IMR-90 (cell line): ENCODE measurements around the gene RAB20. TPM values are rescaled to one million over a fixed set of nuclear protein-coding genes. Genes with fewer than 3 reads are reported as not detected.

Source experiments
- ATAC-seq: fragments of 200-7000 bp; cut with Tn5 transposase; 2 replicates; pipeline ENCODE4 v1.9.1; 2020; ENCODE audit warnings: low read depth, mild to moderate bottlenecking, moderate library complexity
- BruUV-seq: library from RNA; stranded (reverse); fragments of 400-500 nt; replicated peaks from 2 replicates; lab custom pipeline; 2021; lab: Mats Ljungman, UMichigan
- CTCF ChIA-PET: fragments of 300-600 bp; formaldehyde crosslinking; extraction: SDS; loops from one replicate; lab custom pipeline; 2021; ENCODE audit warnings: antibody characterized with exemption; lab: Yijun Ruan, JAX
- POLR2A ChIA-PET: fragments of 300-600 bp; sonication (Branson Sonifier 250); formaldehyde crosslinking; loops from one replicate; lab custom pipeline; 2022; ENCODE audit warnings: antibody characterized with exemption; ENCODE audit not compliant: unreplicated experiment; lab: Charles Lee
- DNase-seq: peaks from one replicate; pipeline ENCODE4 v3.0.0; 2013
- H2AFZ ChIP-seq: replicated peaks from 2 replicates; pipeline ENCODE3; 2013; ENCODE audit warnings: low read length, mild to moderate bottlenecking; ENCODE audit not compliant: poor library complexity
- H2AK5ac ChIP-seq: 2 replicates; pipeline ENCODE4 v1.6.1; 2013; ENCODE audit warnings: low read depth, low read length, inconsistent platforms
- H2AK9ac ChIP-seq: replicated peaks from 2 replicates; pipeline ENCODE3; 2013; ENCODE audit warnings: mild to moderate bottlenecking, low read depth, low read length, moderate library complexity; ENCODE audit not compliant: poor library complexity
- H2BK120ac ChIP-seq: 2 replicates; pipeline ENCODE4 v1.6.1; 2013; ENCODE audit warnings: low read depth, low read length, inconsistent platforms
- H2BK15ac ChIP-seq: 3 replicates; pipeline ENCODE4 v1.6.1; 2013; ENCODE audit warnings: low read depth, low read length, inconsistent platforms
- H2BK20ac ChIP-seq: 2 replicates; pipeline ENCODE4 v1.6.1; 2013; ENCODE audit warnings: low read depth, mild to moderate bottlenecking, inconsistent platforms, low read length, moderate library complexity
- H2BK5ac ChIP-seq: 2 replicates; pipeline ENCODE4 v1.6.1; 2013; ENCODE audit warnings: mild to moderate bottlenecking, low read depth, low read length, inconsistent platforms; ENCODE audit not compliant: poor library complexity, severe bottlenecking
- H3K14ac ChIP-seq: replicated peaks from 2 replicates; pipeline ENCODE4 v1.6.1; 2013; ENCODE audit warnings: low read depth, low read length, inconsistent platforms
- H3K18ac ChIP-seq: 2 replicates; pipeline ENCODE4 v1.6.1; 2013; ENCODE audit warnings: low read depth, low read length, control low read depth
- H3K23ac ChIP-seq: 2 replicates; pipeline ENCODE4 v1.6.1; 2013; ENCODE audit warnings: low read depth, low read length, inconsistent platforms
- H3K27ac ChIP-seq: 2 replicates; pipeline ENCODE4 v1.5.1; 2013; ENCODE audit warnings: mild to moderate bottlenecking, control low read depth, low read length; ENCODE audit not compliant: insufficient read depth
- H3K27me3 ChIP-seq: 2 replicates; pipeline ENCODE4 v1.6.1; 2013; ENCODE audit warnings: low read length; ENCODE audit not compliant: control insufficient read depth, insufficient read depth
- H3K36me3 ChIP-seq: 2 replicates; pipeline ENCODE4 v1.6.1; 2013; ENCODE audit warnings: low read length, mixed read lengths; ENCODE audit not compliant: control insufficient read depth, insufficient read depth
- H3K4ac ChIP-seq: 2 replicates; pipeline ENCODE4 v1.6.1; 2013; ENCODE audit warnings: low read depth, low read length, inconsistent platforms
- H3K4me1 ChIP-seq: 2 replicates; pipeline ENCODE4 v1.6.1; 2013; ENCODE audit warnings: low read length, mixed read lengths; ENCODE audit not compliant: control insufficient read depth, insufficient read depth
- H3K4me2 ChIP-seq: 2 replicates; pipeline ENCODE4 v1.6.1; 2013; ENCODE audit warnings: low read depth, mild to moderate bottlenecking, control low read depth, low read length, moderate library complexity
- H3K4me3 ChIP-seq: 2 replicates; pipeline ENCODE4 v1.5.1; 2013; ENCODE audit warnings: low read depth, mild to moderate bottlenecking, control low read depth, low read length, moderate library complexity; ENCODE audit not compliant: insufficient read depth
- H3K56ac ChIP-seq: 2 replicates; pipeline ENCODE4 v1.6.1; 2013; ENCODE audit warnings: low read length, inconsistent platforms; ENCODE audit not compliant: insufficient read depth; ENCODE audit errors: extremely low read depth
- H3K79me1 ChIP-seq, 2 experiments: 2 replicates each; pipeline ENCODE4 v1.6.1; 2013; ENCODE audit warnings: low read length in 2 of 2, inconsistent platforms in 1 of 2, low read depth in 1 of 2
- H3K9ac ChIP-seq: 2 replicates; pipeline ENCODE4 v1.6.1; 2013; ENCODE audit warnings: low read depth, low read length, control low read depth
- H3K9me1 ChIP-seq: 2 replicates; pipeline ENCODE4 v1.6.1; 2013; ENCODE audit warnings: low read length, inconsistent platforms; ENCODE audit not compliant: insufficient read depth
- H3K9me3 ChIP-seq: 2 replicates; pipeline ENCODE4 v1.6.1; 2013; ENCODE audit warnings: low read length; ENCODE audit not compliant: control insufficient read depth, insufficient read depth
- H4K20me1 ChIP-seq: 2 replicates; pipeline ENCODE4 v1.6.1; 2013; ENCODE audit warnings: low read length, inconsistent platforms; ENCODE audit not compliant: insufficient read depth
- H4K5ac ChIP-seq: 2 replicates; pipeline ENCODE4 v1.6.1; 2013; ENCODE audit warnings: mild to moderate bottlenecking, low read depth, low read length, control low read depth
- H4K8ac ChIP-seq, 2 experiments: 2 replicates each; pipeline ENCODE4 v1.6.1; 2013; ENCODE audit warnings: low read depth in 2 of 2, low read length in 2 of 2, control low read depth in 1 of 2, inconsistent platforms in 1 of 2
- H4K91ac ChIP-seq: 2 replicates; pipeline ENCODE4 v1.6.1; 2013; ENCODE audit warnings: low read depth, low read length, inconsistent platforms; ENCODE audit not compliant: insufficient read depth
- CEBPB ChIP-seq: IDR thresholded peaks from 2 replicates; pipeline ENCODE4 v1.6.1; 2012; ENCODE audit warnings: low read depth, low read length, improper control_type of control experiment
- MAFK ChIP-seq: IDR thresholded peaks from 2 replicates; pipeline ENCODE4 v1.6.1; 2012; ENCODE audit warnings: low read depth, low read length, improper control_type of control experiment
- POLR2A ChIP-seq: IDR thresholded peaks from 2 replicates; pipeline ENCODE4 v1.6.1; 2012; ENCODE audit warnings: mild to moderate bottlenecking, low read depth, low read length
- RCOR1 ChIP-seq: IDR thresholded peaks from 2 replicates; pipeline ENCODE4 v1.6.1; 2012; ENCODE audit warnings: mild to moderate bottlenecking, low read length, improper control_type of control experiment; ENCODE audit not compliant: insufficient replicate concordance
- RFX5 ChIP-seq: IDR thresholded peaks from 2 replicates; pipeline ENCODE4 v1.8.0; 2012; ENCODE audit warnings: low read depth, mild to moderate bottlenecking, low read length, moderate library complexity
- SMC3 ChIP-seq: fragments of 150-350 bp; IDR thresholded peaks from 2 replicates; pipeline ENCODE4 v1.6.1; 2016; ENCODE audit warnings: low read depth, mild to moderate bottlenecking, antibody characterized with exemption, low read length, moderate library complexity
- WGBS, 2 experiments: methylation state at CpG; one replicate each; pipeline versions ENCODE4 v1.1.5 to v1.1.7; 2013; ENCODE audit warnings: missing lambda C conversion rate in 2 of 2; ENCODE audit not compliant: insufficient read length in 1 of 2; ENCODE audit errors: extremely low coverage in 2 of 2; 5-methylcytosine and 5-hydroxymethylcytosine counted together
- dilution Hi-C: fragments of 300-500 bp; cut with HindIII; formaldehyde crosslinking; loops from one replicate; pipeline ENCODE4 v1.14.3; 2018; ENCODE audit warnings: low sequenced_read_pairs; ENCODE audit not compliant: unreplicated experiment
- in situ Hi-C: fragments of 300-500 bp; cut with MboI; formaldehyde crosslinking; loops from 3 replicates; pipeline ENCODE4 v1.14.3; 2019; ENCODE audit warnings: low sequenced_read_pairs, inconsistent platforms, mixed read lengths
- intact Hi-C: fragments of 100-400 bp; cut with micrococcal nuclease; formaldehyde crosslinking; loops from 2 replicates; pipeline ENCODE4 v1.10.0; 2022
- polyA plus RNA-seq, 3 experiments: library from polyadenylated mRNA; depleted of rRNA; stranded (reverse); fragments of >200 nt; gene quantifications; 2 replicates each; pipeline ENCODE4 v1.2.3, GENCODE V29; 2012; ENCODE audit warnings: low replicate concordance in 1 of 3
- total RNA-seq: library from RNA; depleted of rRNA; stranded (reverse); fragments of >200 nt; gene quantifications from 2 replicates; pipeline ENCODE4 v1.2.3, GENCODE V29; 2012
- TF ChIP-seq, protein P1 (sequence below): fragments of 150-350 bp; IDR thresholded peaks from 2 replicates; pipeline ENCODE4 v1.6.1; 2017; ENCODE audit warnings: mild to moderate bottlenecking, antibody characterized with exemption, low read length, low read depth
- TF ChIP-seq, protein P2 (sequence below): conservative IDR thresholded peaks from 2 replicates; pipeline ENCODE4 v1.5.1; 2012; ENCODE audit warnings: mild to moderate bottlenecking, low read depth, low read length, improper control_type of control experiment

Gene RAB20
- total and polyA plus RNA-seq, 2 of the 4 experiments (the other 2 are of a cell fraction), result 3.8 to 5.1 TPM

DNA sequence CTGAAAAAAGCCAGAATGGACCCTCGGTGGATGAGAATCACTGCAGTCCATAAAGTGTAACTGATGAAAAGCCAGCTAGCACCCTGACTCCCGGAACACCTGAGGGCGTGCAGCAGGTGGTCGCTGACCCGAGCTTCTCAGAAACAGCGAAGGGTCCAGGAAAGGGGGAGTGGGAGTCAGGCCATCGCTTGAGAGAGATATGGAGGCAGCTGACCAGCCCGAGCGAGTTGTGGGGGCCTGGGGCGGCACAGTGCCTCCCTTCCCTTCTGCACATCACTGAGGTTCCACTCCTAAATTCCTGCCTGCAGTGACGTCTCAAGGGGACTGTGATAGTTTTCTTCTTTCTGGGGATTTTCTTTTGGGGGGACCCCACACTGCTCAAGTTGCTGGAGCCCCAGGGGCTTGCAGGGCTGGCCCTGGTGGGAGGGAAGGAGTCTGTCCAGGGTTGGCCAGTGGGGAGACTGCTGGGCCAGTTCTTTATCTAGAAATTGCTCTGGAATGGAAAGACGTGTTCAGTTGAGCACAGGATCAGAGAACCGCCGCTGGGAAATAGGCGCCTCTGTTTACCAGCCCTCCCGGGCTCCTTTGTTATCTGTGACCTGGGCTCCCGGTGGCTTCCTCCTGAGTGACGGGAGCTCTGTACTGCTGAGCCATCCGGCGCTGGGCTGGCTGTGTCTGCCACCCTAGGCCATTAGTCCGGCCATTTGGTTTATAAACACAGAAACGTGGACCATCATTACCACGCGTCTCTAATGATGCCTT is 71.3 kb downstream of the RAB20 start:
- in situ Hi-C loops (no loop called here), dilution Hi-C loops (no loop called here), intact Hi-C loops (no loop called here)
- H3K9ac ChIP-seq, result no peak overlapping the region
- no peak overlapping the region for H2AK9ac ChIP-seq
- H4K8ac ChIP-seq, result no peak overlapping the region
- no peaks in the 10 kb centered on the region for H3K27me3 ChIP-seq
- no peak overlapping the region for H2AFZ ChIP-seq
- DNase-seq (no peak), ATAC-seq (no peak)
- peaks cover 78% of the 10 kb centered on the region for H3K36me3 ChIP-seq
- H4K91ac ChIP-seq, result no peak overlapping the region
- BruUV-seq, result no TSS peak
- no peak overlapping the region for H3K27ac ChIP-seq
- H3K9me1 ChIP-seq, result peaks cover 6% of the 10 kb centered on the region; the same call in 1 of the 2 replicates
- peaks cover 8% of the 10 kb centered on the region for H3K4me1 ChIP-seq
- no peaks in the 10 kb centered on the region for H3K9me3 ChIP-seq
- no peak overlapping the region for H2BK15ac ChIP-seq
- H2BK120ac ChIP-seq, result no peak overlapping the region
- H3K23ac ChIP-seq, result no peak overlapping the region
- no peak overlapping the region for H3K18ac ChIP-seq
- H3K79me1 ChIP-seq, result peaks cover 21 to 38% of the 10 kb centered on the region in 2 experiments
- no peak overlapping the region for H3K56ac ChIP-seq
- no peak overlapping the region for H3K4ac ChIP-seq
- peaks cover 10% of the 10 kb centered on the region for H4K20me1 ChIP-seq
- POLR2A ChIA-PET, result no interaction called here
- CTCF ChIA-PET, result no interaction called here
- H3K4me2 ChIP-seq, result no peak overlapping the region
- no peak overlapping the region for H3K14ac ChIP-seq
- H2AK5ac ChIP-seq, result no peak overlapping the region
- H4K5ac ChIP-seq, result no peak overlapping the region
- 91% methylated on average over 11 of the region's 24 CpGs; no CpG with 5 or more reads in 1 of the 2 experiments for WGBS, 2 experiments
- no peak overlapping the region for H3K4me3 ChIP-seq
- TF ChIP-seq SMC3 (no peak), POLR2A (no peak), RCOR1 (no peak), MAFK (no peak), RFX5 (no peak), CEBPB (no peak)
- TF ChIP-seq, protein P1, sequence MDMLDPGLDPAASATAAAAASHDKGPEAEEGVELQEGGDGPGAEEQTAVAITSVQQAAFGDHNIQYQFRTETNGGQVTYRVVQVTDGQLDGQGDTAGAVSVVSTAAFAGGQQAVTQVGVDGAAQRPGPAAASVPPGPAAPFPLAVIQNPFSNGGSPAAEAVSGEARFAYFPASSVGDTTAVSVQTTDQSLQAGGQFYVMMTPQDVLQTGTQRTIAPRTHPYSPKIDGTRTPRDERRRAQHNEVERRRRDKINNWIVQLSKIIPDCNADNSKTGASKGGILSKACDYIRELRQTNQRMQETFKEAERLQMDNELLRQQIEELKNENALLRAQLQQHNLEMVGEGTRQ, result no peak
- TF ChIP-seq, protein P2, sequence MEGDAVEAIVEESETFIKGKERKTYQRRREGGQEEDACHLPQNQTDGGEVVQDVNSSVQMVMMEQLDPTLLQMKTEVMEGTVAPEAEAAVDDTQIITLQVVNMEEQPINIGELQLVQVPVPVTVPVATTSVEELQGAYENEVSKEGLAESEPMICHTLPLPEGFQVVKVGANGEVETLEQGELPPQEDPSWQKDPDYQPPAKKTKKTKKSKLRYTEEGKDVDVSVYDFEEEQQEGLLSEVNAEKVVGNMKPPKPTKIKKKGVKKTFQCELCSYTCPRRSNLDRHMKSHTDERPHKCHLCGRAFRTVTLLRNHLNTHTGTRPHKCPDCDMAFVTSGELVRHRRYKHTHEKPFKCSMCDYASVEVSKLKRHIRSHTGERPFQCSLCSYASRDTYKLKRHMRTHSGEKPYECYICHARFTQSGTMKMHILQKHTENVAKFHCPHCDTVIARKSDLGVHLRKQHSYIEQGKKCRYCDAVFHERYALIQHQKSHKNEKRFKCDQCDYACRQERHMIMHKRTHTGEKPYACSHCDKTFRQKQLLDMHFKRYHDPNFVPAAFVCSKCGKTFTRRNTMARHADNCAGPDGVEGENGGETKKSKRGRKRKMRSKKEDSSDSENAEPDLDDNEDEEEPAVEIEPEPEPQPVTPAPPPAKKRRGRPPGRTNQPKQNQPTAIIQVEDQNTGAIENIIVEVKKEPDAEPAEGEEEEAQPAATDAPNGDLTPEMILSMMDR, result no peak
- no peak overlapping the region for H2BK5ac ChIP-seq
- H2BK20ac ChIP-seq, result no peak overlapping the region
